Retina (tissue), 1 donor: ENCODE results near the gene MTUS2.
"Not testable (repeated sequence)": the region's sequence is repeated elsewhere in the genome, so short reads cannot be mapped to it uniquely, and the experiment has no call there.

Source experiments
- DNase-seq: peaks from one replicate; pipeline ENCODE4 v3.0.0-alpha.2; 2016

Gene MTUS2

DNA sequence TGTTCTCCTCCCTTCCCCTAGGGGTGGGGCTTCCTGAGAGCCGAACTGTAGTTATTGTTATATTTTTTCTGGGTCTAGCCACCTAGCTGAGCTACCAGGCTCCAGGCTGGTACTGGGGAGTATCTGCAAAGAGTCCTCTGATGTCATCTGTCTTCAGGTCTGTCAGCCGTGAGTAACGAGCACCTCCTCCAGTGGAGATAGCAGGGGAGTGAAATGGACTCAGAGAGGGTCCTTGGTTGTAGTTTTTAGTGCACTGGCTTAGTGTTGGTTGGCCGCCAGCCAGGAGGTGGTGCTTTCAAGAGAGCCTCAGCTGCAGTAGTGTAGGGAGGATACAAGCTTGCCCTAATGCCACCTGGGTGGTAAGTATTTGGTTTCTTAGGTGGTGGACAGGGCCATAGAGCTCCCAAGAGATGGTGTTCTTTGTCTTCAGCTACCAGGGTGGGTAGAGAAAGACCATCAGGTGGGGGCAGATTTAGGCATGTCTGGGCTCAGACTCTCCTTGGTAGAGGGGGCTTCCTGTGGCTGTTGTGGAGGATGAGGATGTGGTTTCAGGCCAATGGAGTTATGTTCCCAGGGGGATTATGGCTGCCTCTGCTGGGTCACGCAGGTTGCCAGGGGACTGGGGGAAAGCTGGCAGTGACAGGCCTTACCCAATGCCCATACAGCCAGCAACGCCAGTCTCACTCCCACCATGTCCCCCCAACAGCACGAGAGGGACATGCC, 525.9 kb downstream of the MTUS2 start:
- not testable (repeated sequence) for DNase-seq

- peak; percentile 40 for DNase-seq
These were observed 534.9 kb downstream of the MTUS2 start for GRCh38 chr13:29355029-29355428.

DNA sequence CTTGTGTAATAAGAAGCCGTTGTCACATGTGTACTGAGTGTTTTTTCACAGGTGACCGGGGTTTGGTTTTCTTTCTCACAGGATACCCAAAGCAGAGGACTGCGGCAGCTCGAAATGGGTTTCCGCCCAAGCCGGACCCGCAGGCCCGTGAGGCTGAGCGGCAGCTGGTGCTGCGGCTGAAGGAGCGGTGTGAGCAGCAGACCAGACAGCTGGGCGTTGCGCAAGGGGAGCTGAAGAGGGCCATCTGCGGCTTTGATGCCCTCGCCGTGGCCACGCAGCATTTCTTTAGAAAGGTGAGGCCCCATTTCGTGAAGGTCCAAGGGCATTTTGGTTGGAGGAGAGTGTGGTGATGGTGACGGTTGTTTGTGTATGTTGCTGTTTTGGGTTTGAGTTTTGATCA, 539.0 kb downstream of the MTUS2 start:
- no peak for DNase-seq

DNA sequence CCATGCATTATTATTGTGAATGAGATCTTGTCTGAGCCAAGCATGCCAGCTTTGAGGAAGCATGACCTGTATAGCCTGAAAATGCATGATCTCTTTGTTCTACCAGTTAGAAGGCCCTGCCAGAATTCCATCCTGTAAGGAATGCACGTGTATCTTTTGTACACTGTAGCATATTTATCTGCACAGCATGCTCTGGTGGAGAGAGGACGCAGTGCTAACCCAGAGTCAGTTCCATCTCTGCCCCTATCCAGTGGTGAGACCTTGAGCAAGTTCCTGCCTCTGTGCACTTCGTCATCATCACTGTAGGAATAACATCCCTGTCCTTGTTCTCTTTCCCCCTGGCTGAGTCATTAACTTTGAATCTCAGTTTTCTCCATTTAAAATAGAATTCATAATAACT, 541.6 kb downstream of the MTUS2 start:
- DNase-seq: no peak

DNA sequence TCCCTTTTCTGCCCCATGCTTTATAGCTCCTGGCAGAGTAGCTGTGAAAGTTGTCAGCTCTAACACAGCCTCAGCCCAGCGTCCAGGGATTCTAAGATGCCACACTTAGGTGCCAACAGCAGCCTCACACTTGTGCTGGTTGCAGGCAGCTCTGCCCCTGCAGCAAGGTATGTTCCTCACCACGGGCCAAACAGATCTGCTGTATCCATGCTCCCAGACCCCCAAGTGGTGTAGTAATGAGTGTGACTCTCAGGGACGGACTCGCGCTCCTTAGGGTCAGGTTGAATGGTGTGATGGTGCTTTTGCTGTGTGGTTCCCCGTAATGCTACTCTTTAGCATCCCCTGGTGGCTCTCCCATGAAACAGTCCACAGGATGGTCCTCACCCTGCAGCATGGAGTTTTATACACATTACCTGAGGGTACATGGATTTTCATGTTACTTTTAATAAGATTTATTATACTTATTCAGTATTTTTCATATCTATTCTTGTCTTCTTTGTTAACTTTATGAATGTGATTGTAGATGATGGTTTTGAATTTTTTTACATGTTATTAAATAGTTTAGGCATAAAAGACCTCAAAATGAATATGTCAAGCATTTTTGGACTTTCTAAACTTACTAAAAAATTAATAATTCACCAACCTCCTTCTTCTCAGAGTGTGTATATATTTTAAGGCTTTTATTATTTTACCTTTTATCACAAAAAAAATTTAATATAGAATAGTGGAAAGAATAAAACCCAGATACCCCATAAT, 542.9 kb downstream of the MTUS2 start:
- peak; percentile 73 for DNase-seq

- DNase-seq: no peak
These were observed 549.1 kb downstream of the MTUS2 start for GRCh38 chr13:29369060-29369743.

DNA sequence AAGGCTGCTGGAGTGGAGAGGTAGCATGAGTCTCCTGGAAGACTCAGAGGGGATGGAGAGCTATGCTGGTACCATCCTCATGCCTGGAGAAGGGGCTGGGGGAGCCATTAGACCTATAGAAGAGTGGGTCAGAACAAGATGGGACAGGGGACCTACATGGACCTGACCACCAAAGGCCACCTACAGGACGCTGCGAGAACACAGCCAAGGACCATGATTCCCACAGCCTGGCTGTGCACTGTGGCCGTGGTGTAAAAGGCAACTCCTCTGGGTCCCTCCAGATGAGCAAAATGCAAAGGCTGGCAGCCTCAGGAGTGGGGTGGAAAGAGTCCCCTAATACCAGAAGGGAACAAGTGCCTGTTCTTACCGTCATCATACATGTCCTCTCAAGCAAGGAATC, 559.1 kb downstream of the MTUS2 start:
- no peak for DNase-seq

DNA sequence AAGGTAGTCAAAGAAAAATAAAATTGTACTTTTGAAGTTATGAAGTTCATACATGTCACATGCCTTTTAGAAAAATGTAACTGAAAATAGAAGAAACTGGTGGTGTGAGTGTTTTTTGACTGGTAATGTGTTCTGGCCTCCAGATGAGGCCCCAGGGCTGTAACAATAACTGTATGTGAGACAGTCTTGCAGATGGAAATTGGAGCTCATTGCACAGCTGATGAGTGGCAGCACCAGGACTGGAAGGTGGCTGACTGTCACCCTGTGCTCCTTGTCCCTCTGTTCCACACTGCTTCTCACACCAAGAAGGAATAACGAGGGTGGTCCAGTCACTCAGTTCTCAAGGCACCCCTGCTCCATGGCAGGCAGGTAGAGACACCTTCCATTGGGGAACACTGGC, 559.7 kb downstream of the MTUS2 start:
- DNase-seq: no peak

GRCh38 chr13:29382021-29382420, 561.9 kb downstream of the MTUS2 start:
- no peak for DNase-seq

GRCh38 chr13:29383476-29383875, 563.3 kb downstream of the MTUS2 start:
- DNase-seq: no peak

DNA sequence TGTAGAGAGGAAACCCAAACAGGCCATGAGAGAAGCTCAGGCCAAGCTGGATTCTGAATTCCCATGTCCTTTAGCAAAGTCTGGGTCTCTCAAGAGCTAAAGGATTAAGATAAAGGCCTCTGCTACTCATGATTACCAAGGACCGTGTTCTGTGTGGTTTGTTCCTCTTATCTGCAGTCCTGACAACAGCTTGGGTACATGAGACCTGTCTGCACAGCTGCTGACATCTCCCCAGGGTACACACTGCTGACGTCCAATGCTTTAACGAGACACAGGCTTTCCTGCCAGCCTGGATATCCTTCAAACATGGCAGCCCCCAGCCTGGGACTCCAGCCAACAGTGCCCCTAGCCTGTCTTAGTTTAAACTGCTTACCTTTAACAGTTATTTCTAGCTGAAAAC, 564.3 kb downstream of the MTUS2 start:
- DNase-seq: no peak

DNA sequence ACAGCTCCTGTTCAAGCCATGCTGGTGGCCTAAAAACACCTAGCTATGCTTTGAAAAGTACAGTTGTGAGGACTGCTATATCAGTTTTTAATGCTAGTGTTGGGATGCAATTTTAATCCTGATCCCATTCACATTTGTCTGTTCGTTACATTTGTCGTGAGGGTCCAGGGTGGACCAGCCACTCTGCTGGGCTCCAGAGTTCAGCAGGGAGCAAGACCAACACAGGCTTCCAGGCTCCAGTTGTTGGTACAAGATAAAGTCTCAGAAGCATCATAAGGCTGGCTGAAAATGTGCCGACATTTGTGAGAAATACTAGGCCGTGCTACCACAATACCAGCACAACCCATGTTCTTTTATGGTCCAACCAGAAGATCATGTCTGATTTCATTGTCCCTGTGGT, 564.7 kb downstream of the MTUS2 start:
- DNase-seq: no peak

- DNase-seq: no peak
These were observed 566.1 kb downstream of the MTUS2 start for GRCh38 chr13:29386246-29386645.

DNA sequence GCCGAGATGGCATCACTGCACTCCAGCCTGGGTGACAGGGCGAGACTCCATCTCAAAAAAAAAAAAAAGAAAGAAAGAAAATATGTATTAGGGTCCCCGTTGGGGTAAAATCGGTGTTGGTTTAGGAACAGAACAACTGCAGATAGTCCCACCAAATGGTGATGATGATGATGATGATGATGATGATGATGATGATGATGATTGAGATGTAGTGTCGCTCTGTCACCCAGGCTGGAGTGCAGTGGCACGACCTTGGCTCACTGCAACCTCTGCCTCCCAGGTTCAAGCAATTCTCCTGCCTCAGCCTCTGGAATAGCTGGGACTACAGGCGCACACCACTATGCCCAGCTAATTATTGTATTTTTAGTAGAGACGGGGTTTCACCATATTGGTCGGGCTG, 570.5 kb downstream of the MTUS2 start:
- not testable (repeated sequence) for DNase-seq

DNA sequence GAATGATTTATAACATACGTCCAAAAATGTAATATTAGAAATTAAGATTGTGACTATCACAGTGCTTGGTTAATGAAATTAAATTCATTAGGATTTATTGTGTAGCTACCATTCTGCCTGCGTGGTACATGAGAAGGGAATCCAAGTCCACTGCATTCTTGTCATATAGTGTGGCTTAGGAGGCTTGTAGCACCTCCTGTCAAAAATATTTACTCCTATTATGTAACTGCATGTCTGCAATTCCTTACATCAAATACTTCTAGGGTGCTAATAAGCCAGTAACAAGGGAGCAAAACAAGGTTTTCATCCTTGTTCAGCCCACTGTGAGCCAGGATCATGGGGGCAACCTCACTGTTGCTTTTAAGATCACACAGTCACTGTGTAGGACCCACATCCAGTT, 576.3 kb downstream of the MTUS2 start:
- DNase-seq: no peak

GRCh38 chr13:29397265-29397664, 577.1 kb downstream of the MTUS2 start:
- DNase-seq: no peak

GRCh38 chr13:29402166-29402636, 582.1 kb downstream of the MTUS2 start:
- no peak for DNase-seq

DNA sequence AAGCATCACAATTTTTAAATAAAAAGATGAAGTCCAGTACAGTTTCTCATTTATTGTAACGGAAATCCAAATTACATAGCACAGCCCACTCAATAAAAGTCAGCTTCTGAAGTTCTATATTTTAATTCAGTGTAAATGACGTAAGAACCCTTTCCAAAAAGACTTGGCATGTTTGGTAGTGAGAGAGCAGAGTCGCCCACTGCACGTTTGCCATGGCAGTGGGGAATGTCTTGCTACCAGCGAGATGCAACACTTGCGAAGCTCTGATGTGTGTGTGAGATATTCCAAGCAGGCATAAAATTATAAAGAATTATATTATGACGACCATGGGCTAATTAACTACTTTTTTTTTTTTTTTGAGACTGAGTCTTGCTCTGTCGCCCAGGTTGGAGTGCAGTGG, 585.3 kb downstream of the MTUS2 start:
- DNase-seq: no peak

DNA sequence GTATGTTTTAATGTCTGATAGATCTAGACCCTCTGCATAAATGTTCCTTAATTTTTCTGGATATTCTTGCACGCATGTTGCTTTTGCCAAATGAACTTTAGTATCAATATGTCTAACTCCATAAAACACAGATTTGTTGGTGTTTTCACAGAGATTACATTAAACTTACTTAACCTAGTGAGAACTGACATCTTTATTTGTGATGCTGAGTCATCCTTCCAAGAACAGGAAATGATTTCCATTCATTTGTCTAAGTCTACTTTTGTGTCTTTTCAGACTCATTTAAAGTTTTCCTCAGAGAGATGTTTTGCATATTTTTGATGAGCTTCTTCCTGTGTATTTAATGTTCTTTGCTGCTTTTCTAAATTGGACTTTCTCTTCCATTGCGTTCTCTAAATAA, 591.3 kb downstream of the MTUS2 start:
- no peak for DNase-seq

- no peak for DNase-seq
These were observed 597.9 kb downstream of the MTUS2 start for GRCh38 chr13:29418026-29418425.

- no peak for DNase-seq
These were observed 601.0 kb downstream of the MTUS2 start for GRCh38 chr13:29421118-29421517.

- no peak for DNase-seq
These were observed 601.9 kb downstream of the MTUS2 start for GRCh38 chr13:29422015-29422414.

DNA sequence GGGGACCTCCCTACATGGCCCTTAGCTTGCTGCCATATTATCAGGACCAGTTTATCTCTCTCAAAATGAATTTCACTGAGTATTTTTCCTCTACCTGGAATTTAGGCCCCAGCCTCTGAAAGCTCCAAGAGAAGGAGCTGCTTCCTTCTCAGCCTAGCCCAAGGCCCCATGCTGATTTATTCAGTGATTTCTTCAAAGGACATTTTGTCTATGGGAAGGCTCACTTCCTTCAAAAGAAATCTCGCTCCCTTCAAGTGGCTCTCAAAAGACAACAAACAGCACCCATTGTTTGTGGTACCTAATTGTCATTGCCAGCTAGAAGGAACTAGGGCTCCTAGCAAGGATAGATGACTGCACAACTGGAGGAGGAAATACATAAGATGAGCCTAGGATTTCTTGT, 602.9 kb downstream of the MTUS2 start:
- DNase-seq: no peak

- DNase-seq: no peak
These were observed 607.8 kb downstream of the MTUS2 start for GRCh38 chr13:29427937-29428309.
